GM10248 (cell line): ENCODE measurements around the gene MAP1LC3A.

Source experiments
- CTCF ChIA-PET: fragments of 300-600 bp; sonication (Branson Sonifier 250); formaldehyde crosslinking; extraction: SDS; loops from one replicate; lab custom pipeline; 2021; ENCODE audit warnings: antibody characterized with exemption; lab: Yijun Ruan, JAX
- POLR2A ChIA-PET: fragments of 350-650 bp; sonication (Branson Sonifier 250); formaldehyde crosslinking; extraction: SDS; loops from one replicate; lab custom pipeline; 2020; ENCODE audit warnings: antibody characterized with exemption; lab: Yijun Ruan, JAX
- DNase-seq: peaks from one replicate; pipeline ENCODE4 v3.0.0; 2012; ENCODE audit errors: extremely low spot score
- TF ChIP-seq, protein P1 (sequence below): IDR thresholded peaks from 2 replicates; pipeline ENCODE4 v1.5.1; 2012; ENCODE audit warnings: mild to moderate bottlenecking, low read depth; ENCODE audit errors: extremely low read depth, missing control alignments, control extremely low read depth

MAP1LC3A gene

DNA sequence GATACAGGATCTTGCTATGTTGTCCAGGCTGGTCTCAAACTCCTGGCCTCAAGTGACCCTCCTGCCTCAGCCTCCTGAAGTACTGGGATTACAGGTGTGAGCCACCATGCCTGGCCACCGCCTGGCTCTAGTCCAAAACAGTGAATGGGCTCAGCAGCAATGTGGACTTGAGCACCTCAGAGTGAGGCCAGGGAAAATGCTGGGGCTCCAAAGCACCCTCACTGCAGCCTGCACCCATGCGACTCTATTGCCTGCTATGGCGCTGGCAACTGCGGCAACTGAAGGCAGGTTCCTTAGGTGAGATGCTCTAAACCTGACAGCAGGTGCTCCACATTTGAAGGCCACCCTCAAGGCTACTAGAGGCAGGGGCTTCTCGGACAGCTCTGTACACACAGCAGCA is 26.5 kb downstream of the MAP1LC3A start:
- no peak for DNase-seq
- CTCF ChIA-PET: interaction anchor here (1.4 kb wide), 1 partner anchor 9 kb away, joined by 3 read pairs; no protein-coding TSS in a partner anchor
- POLR2A ChIA-PET: interaction anchor here (0.6 kb wide), 1 partner anchor 624 kb away, joined by 6 read pairs; no protein-coding TSS in a partner anchor
- TF ChIP-seq, protein P1, sequence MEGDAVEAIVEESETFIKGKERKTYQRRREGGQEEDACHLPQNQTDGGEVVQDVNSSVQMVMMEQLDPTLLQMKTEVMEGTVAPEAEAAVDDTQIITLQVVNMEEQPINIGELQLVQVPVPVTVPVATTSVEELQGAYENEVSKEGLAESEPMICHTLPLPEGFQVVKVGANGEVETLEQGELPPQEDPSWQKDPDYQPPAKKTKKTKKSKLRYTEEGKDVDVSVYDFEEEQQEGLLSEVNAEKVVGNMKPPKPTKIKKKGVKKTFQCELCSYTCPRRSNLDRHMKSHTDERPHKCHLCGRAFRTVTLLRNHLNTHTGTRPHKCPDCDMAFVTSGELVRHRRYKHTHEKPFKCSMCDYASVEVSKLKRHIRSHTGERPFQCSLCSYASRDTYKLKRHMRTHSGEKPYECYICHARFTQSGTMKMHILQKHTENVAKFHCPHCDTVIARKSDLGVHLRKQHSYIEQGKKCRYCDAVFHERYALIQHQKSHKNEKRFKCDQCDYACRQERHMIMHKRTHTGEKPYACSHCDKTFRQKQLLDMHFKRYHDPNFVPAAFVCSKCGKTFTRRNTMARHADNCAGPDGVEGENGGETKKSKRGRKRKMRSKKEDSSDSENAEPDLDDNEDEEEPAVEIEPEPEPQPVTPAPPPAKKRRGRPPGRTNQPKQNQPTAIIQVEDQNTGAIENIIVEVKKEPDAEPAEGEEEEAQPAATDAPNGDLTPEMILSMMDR: no peak

DNA sequence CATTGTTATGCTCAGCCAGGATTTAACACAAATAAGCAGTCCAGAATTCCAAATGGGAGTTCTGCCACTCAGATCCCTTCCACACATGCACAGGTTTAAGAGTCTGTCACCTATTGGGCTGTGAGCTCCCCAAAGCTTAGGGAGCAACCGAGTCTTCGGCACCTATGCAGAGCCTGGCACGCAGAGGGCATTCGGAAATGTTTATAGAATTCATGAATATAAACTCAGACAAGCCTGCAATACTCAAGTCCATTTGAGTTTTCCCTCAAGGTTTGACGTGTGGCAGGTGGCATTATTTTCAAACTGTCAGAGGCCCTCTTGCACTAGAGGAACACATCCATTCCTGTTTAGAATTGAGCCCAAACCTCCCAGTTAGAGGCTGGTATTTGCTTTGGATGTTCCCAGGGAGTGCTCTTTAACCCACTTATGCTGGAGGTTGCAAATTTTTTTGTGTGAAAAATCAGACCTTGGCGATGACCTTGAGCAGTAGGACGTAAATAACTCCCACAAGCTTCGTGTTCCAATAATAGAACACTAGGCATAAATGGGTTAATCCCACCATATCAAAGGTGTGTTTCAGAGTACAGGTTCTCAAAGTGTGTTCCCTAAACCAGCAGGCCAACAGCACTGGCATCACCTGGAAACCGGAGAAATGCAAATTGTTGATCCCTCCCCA is 28.1 kb downstream of the MAP1LC3A start:
- TF ChIP-seq, protein P1: no peak
- POLR2A ChIA-PET: no interaction called here
- DNase-seq: no peak
- CTCF ChIA-PET: interaction anchor here (1.0 kb wide), 1 partner anchor 8 kb away, joined by 3 read pairs; no protein-coding TSS in a partner anchor

DNA sequence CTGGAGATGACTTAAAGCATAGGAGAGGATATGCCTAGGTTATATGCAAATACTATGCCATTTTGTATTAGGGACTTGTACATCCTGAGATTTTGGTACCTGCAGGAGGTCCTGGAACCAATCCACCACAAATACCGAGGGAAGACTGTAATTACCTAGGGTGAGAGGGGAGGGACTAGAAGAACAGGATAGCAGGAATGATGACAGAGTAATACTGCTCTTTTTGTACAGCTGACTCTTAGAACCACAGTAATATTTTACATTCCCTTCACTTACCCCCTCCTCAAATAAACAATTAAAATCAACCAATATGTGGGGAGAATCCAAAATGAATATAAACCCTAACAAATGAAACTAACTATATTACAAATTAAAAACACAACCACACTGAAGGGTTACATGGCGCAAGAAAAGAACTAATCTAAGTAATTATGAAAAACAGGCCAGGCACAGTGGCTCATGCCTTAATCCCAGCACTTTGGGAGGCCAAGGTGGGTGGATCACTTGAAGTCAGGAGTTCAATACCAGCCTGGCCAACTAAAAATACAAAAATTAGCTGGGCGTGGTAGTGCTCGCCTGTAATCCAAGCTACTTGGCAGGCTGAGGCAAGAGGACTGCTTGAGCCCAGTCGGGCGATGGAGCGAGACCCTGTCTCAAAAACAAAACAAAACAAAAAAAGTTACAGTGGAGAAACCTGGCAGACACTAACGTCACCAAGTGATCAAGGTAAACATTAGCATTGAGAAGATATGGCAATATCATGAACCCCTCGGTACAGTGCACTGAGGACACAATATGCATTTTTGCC is 37.1 kb downstream of the MAP1LC3A start:
- ChIA-PET CTCF (interaction anchor here (1.1 kb wide), 1 partner anchor 27 kb away, joined by 3 read pairs; no protein-coding TSS in a partner anchor), POLR2A (no interaction called here)
- DNase-seq: no peak
- TF ChIP-seq, protein P1: no peak

DNA sequence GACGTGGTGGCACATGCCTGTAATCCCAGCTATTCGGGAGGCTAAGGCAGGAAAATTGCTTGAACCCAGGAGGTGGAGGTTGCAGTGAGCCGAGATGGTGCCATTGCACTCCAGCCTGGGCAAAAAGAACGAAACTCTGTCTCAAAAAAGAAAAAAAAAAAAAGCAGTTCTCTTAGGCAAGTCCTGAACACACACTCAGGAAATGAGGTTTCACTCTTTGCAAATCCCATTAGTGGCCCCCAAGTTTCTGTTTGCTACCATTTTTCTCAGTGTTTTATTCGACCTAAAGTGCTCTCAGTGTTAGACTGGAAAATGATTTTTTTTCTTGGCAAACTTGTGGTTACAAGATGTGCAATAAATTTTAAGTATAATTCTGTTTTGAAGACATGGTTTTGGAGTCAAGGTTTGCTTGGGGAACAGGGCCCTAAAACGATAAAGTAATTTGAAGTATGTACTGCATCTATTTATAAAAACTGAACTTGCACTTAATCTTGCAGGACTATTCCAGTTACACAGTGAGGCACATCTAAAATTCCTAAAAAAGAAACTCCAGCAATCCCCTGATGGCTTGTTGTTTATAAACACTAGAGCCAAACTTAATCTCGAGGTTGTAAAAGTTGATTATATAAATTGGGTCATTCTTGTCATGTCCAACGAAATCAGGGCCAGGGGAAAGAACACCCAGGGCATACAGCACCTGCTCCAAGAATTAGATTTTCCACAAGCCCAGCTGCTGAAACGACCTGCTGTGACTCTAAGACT is 42.6 kb downstream of the MAP1LC3A start:
- CTCF ChIA-PET: no interaction called here
- DNase-seq: no peak

DNA sequence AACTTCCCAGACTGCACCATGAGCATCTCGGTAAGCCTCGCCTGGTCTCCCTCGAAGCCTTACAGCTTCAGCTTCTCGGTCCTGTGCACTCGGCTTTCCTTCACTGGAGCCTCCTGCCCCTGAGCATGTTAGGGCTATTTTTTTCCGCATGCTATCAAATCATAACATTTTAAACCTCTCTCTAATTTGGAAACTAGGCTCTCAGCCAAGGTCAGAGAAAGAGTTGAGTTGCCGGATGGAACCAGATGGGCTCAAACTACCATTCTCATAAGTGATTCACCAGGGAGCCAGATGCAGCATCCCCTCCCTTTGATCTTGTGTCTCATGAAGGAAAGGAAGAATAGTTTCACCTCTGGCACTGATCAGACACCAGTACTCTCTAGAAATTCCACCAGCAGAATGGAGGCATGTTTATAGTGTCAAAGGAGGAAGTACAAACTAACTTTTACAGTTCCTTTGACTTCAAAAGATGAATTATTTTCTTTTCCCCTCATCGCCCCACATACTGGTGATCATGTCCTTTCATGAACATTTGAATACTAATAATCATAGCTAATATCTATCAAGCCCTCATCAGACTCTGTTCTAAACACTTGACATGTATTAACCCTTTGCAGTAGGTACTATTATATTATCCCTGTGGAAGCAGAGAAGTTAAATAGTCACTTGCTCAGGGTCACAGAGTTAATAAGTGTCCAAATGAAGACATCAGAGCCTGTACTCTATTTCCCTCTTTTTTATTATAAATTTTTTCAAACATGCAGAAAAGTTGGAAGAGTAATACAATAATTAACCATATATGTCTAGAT is 46.7 kb downstream of the MAP1LC3A start:
- no peak for DNase-seq
- POLR2A ChIA-PET: no interaction called here
- CTCF ChIA-PET: interaction anchor here (1.0 kb wide), 1 partner anchor 14 kb away, joined by 3 read pairs; no protein-coding TSS in a partner anchor
- TF ChIP-seq, protein P1: no peak

More for the DNA sequence above, 42.6 kb downstream of the MAP1LC3A start:
- POLR2A ChIA-PET: no interaction called here
- TF ChIP-seq, protein P1: no peak
